Measurements from ENCODE around the gene WDR36. TPM values are rescaled to one million over a fixed set of nuclear protein-coding genes. Genes with fewer than 3 reads are reported as not detected.

WDR36 gene
- total RNA-seq, 1 donor from 2014 or later = 23.5 TPM

DNA sequence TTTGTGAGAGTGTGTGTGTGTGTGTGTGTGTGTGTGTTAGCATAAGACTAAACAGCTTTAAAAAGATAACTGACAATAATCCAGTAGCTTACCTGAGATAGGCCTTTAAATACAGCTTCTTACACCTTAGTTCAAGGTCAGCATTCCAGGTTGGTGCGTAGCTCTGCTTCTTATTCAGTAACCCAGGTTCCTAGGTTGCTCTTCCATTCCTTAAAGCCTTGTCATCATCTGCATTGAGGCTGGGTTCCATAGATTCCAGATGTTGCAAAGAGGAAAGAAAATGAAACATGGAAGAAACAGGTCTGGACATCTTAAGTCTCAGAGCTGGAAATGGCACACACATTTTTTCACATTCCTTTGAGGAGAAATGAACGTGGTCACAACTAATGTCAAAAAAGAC is 78.1 kb downstream of the WDR36 start:
- Mint-ChIP-seq H3K36me3 (ENCODE audit: unreplicated experiment) (no peaks in the 10 kb centered on the region), H3K27me3 (ENCODE audit: unreplicated experiment) (peaks cover 46% of the 10 kb centered on the region), H3K4me1 (ENCODE audit: unreplicated experiment) (no peaks in the 10 kb centered on the region), H3K4me3 (ENCODE audit: unreplicated experiment) (no peak overlapping the region), H3K9me3 (ENCODE audit: unreplicated experiment) (no peaks in the 10 kb centered on the region), H3K27ac (ENCODE audit: unreplicated experiment) (no peak overlapping the region)
- TF ChIP-seq, protein P1, sequence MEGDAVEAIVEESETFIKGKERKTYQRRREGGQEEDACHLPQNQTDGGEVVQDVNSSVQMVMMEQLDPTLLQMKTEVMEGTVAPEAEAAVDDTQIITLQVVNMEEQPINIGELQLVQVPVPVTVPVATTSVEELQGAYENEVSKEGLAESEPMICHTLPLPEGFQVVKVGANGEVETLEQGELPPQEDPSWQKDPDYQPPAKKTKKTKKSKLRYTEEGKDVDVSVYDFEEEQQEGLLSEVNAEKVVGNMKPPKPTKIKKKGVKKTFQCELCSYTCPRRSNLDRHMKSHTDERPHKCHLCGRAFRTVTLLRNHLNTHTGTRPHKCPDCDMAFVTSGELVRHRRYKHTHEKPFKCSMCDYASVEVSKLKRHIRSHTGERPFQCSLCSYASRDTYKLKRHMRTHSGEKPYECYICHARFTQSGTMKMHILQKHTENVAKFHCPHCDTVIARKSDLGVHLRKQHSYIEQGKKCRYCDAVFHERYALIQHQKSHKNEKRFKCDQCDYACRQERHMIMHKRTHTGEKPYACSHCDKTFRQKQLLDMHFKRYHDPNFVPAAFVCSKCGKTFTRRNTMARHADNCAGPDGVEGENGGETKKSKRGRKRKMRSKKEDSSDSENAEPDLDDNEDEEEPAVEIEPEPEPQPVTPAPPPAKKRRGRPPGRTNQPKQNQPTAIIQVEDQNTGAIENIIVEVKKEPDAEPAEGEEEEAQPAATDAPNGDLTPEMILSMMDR (IDR thresholded peaks at IDR 0.05) = no peak
- DNase-seq (ENCODE audit: extremely low spot score, unreplicated experiment) = no peak

DNA sequence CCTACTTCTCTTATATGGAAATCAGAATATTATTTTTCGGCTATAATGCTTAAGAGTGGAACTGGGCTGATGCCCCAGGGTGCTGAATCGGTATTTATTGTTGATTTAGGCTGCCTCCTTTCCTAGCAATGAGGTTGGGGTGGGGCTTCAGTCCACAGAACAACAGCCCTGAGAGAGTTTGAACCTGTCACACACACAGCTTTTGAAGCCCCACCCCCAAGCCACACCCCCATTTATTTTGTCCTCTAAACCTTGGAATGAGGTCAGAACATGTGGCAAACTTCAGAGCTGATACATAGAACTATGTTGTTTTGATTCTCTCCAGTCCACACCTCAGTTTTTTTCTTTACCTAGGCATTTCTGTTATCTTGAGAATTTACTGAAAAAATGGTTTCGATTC is 80.4 kb downstream of the WDR36 start:
- Mint-ChIP-seq H3K9me3 (ENCODE audit: unreplicated experiment) (no peaks in the 10 kb centered on the region), H3K4me3 (ENCODE audit: unreplicated experiment) (no peak overlapping the region)

DNA sequence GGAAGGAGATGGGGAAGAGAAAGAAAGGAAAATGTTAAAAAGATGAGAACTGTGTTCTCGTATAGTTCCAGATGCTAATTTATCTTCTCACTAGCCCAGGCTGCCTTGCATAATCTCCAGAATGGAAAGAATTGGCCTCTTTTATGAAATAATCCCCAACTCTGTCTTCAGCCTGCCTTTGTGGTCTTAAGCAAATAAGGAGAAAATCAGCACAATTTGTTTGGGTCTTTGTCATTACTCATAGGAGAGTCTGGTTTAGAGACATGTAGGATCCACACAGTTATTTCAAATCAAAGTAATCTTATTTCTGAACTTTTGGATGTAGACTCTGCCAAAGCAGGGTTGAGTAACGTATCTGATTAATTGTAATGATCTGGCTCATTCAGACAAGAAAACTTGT is 81.3 kb downstream of the WDR36 start:
- Mint-ChIP-seq H3K4me1 (ENCODE audit: unreplicated experiment) (no peaks in the 10 kb centered on the region), H3K27ac (ENCODE audit: unreplicated experiment) (no peak overlapping the region), H3K36me3 (ENCODE audit: unreplicated experiment) (no peaks in the 10 kb centered on the region), H3K4me3 (ENCODE audit: unreplicated experiment) (no peak overlapping the region), H3K27me3 (ENCODE audit: unreplicated experiment) (peaks cover 52% of the 10 kb centered on the region), H3K9me3 (ENCODE audit: unreplicated experiment) (no peaks in the 10 kb centered on the region)
- TF ChIP-seq, protein P1 (IDR thresholded peaks at IDR 0.05) = no peak
- no peak for DNase-seq (ENCODE audit: extremely low spot score, unreplicated experiment)

More for the DNA sequence above, 80.4 kb downstream of the WDR36 start:
- H3K4me1 Mint-ChIP-seq (ENCODE audit: unreplicated experiment) = no peaks in the 10 kb centered on the region
- peaks cover 48% of the 10 kb centered on the region for H3K27me3 Mint-ChIP-seq (ENCODE audit: unreplicated experiment)
- TF ChIP-seq, protein P1 (IDR thresholded peaks at IDR 0.05) = no peak
- no peaks in the 10 kb centered on the region for H3K36me3 Mint-ChIP-seq (ENCODE audit: unreplicated experiment)
- H3K27ac Mint-ChIP-seq (ENCODE audit: unreplicated experiment) = no peak overlapping the region
- DNase-seq (ENCODE audit: extremely low spot score, unreplicated experiment) = no peak

Other genes with a start within 250 kb of the WDR36 start
- gene TSLP, start 20.6 kb upstream of the WDR36 start, total RNA-seq = not detected in 2 replicates
- 0.39 and 1.2 TPM in 2 replicates for gene CAMK4, start 132.0 kb downstream of the WDR36 start, total RNA-seq

Data from osteocyte (in vitro differentiated cells).